Measurements from ENCODE around the gene OAS3. TPM values are rescaled to one million over a fixed set of nuclear protein-coding genes. Genes with fewer than 3 reads are reported as not detected.
"Not testable (repeated sequence)": the region's sequence is repeated elsewhere in the genome, so short reads cannot be mapped to it uniquely, and the experiment has no call there.

OAS3 gene
- total and polyA plus RNA-seq, 2 experiments from 2014 or later, result 0.22 to 0.35 TPM

- H3K4me1 ChIP-seq (ENCODE audit: insufficient read depth), result no peaks in the 10 kb centered on the region
- no peak overlapping the region for H2AFZ ChIP-seq
- no peak for DNase-seq
- H3K4me2 ChIP-seq (ENCODE audit: unreplicated experiment), result no peak overlapping the region
- H3K9ac ChIP-seq, result no peak overlapping the region
- no peaks in the 10 kb centered on the region for H3K36me3 ChIP-seq (ENCODE audit: low read depth)
- 73 to 81% methylated on average over 6 to 7 of the region's 7 CpGs for WGBS, 2 experiments (ENCODE audit: low coverage in 1 of 2, low lambda C conversion rate in 2 of 2, missing lambda C conversion rate in 2 of 2)
- no peaks in the 10 kb centered on the region for H3K9me2 ChIP-seq (ENCODE audit: insufficient read depth)
- in situ Hi-C loops (cut with MboI), result no loop called here
- no peaks in the 10 kb centered on the region for H3F3A ChIP-seq (ENCODE audit: insufficient read depth)
- no peaks in the 10 kb centered on the region for H3K27me3 ChIP-seq (replicated peaks; ENCODE audit: insufficient read depth)
- H3K4me3 ChIP-seq, result no peak overlapping the region
- no peaks in the 10 kb centered on the region for H3K79me2 ChIP-seq (ENCODE audit: insufficient read depth)
- H3K27ac ChIP-seq, result no peak overlapping the region
- TF ChIP-seq EZH2phosphoT487 (IDR thresholded peaks at IDR 0.05; ENCODE audit: insufficient read depth, low read depth) (no peak), EZH2 (IDR thresholded peaks at IDR 0.05; ENCODE audit: insufficient read depth, poor library complexity, severe bottlenecking) (no peak)
- H3K9me3 ChIP-seq (ENCODE audit: low read depth), result no peaks in the 10 kb centered on the region
- H4K20me1 ChIP-seq (ENCODE audit: insufficient read depth), result no peaks in the 10 kb centered on the region
Observed at GRCh38 chr12:112986291-112986800, 48.1 kb downstream of the OAS3 start.

DNA sequence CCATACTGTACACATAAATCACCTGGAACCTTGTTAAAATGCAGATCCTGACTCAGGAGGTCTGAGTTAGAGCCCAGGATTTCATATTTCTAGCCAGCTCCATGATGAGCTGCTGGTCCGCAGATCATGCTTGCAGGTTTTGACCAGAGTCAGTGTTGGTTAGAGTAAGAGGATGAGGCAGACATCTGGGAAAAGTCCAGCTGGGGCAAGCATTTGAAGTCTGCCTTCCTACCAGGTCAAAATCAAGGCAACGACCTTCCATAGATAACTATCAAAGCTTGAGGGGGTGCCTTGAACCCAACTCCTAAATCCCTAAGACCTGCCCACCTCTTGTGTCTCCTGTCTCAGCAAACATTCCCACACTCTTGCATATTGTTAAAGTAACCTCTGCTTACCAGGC is 49.3 kb downstream of the OAS3 start:
- Histone ChIP-seq H3K4me2 (ENCODE audit: unreplicated experiment) (no peak overlapping the region), H3F3A (ENCODE audit: insufficient read depth) (no peaks in the 10 kb centered on the region), H3K27ac (no peak overlapping the region), H4K20me1 (ENCODE audit: insufficient read depth) (no peaks in the 10 kb centered on the region), H3K4me3 (no peak overlapping the region), H3K4me1 (ENCODE audit: insufficient read depth) (no peaks in the 10 kb centered on the region), H3K9me2 (ENCODE audit: insufficient read depth) (no peaks in the 10 kb centered on the region), H3K79me2 (ENCODE audit: insufficient read depth) (no peaks in the 10 kb centered on the region), H3K27me3 (replicated peaks; ENCODE audit: insufficient read depth) (no peaks in the 10 kb centered on the region), H3K9me3 (ENCODE audit: low read depth) (no peaks in the 10 kb centered on the region), H2AFZ (no peak overlapping the region), H3K36me3 (ENCODE audit: low read depth) (no peaks in the 10 kb centered on the region), H3K9ac (no peak overlapping the region)
- DNase-seq, result no peak
- in situ Hi-C loops (cut with MboI), result no loop called here
- TF ChIP-seq EZH2 (IDR thresholded peaks at IDR 0.05; ENCODE audit: insufficient read depth, poor library complexity, severe bottlenecking) (no peak), EZH2phosphoT487 (IDR thresholded peaks at IDR 0.05; ENCODE audit: insufficient read depth, low read depth) (no peak)
- WGBS, 2 experiments (ENCODE audit: low coverage in 1 of 2, low lambda C conversion rate in 2 of 2, missing lambda C conversion rate in 2 of 2), result 53 to 58% methylated on average over 2 of the region's 2 CpGs

DNA sequence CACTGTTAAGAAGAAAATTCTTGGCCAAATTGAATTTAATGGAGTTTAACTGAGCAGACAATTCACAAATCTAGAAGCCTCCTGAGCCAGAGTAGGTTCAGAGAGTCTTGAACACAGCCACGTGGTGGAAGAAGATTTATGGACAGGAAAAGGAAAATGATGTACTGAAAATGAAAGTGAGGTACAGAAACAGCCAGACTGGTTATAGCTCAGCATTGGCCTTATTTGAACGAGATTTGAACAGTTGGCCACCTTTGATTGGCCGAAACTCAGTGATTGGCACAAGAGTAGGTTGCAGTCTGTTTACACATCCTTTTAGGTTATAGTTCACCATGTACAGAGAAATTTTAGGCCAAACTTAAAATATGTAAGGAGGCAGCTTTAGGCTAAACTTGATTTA is 50.0 kb downstream of the OAS3 start:
- Histone ChIP-seq H3K4me2 (ENCODE audit: unreplicated experiment) (no peak overlapping the region), H3K4me1 (ENCODE audit: insufficient read depth) (no peaks in the 10 kb centered on the region), H3K36me3 (ENCODE audit: low read depth) (no peaks in the 10 kb centered on the region), H2AFZ (no peak overlapping the region), H3K79me2 (ENCODE audit: insufficient read depth) (no peaks in the 10 kb centered on the region), H3K27me3 (replicated peaks; ENCODE audit: insufficient read depth) (no peaks in the 10 kb centered on the region), H3K9ac (no peak overlapping the region), H4K20me1 (ENCODE audit: insufficient read depth) (no peaks in the 10 kb centered on the region), H3K9me2 (ENCODE audit: insufficient read depth) (no peaks in the 10 kb centered on the region), H3K4me3 (no peak overlapping the region), H3K9me3 (ENCODE audit: low read depth) (no peaks in the 10 kb centered on the region), H3F3A (ENCODE audit: insufficient read depth) (no peaks in the 10 kb centered on the region), H3K27ac (no peak overlapping the region)
- WGBS, 2 experiments (ENCODE audit: low coverage in 1 of 2, low lambda C conversion rate in 2 of 2, missing lambda C conversion rate in 2 of 2), result 59 to 72% methylated on average over 3 of the region's 3 CpGs
- TF ChIP-seq EZH2 (IDR thresholded peaks at IDR 0.05; ENCODE audit: insufficient read depth, poor library complexity, severe bottlenecking) (no peak), EZH2phosphoT487 (IDR thresholded peaks at IDR 0.05; ENCODE audit: insufficient read depth, low read depth) (no peak)
- DNase-seq, result no peak
- in situ Hi-C loops (cut with MboI), result no loop called here

GRCh38 chr12:112988823-112989385 is 50.6 kb downstream of the OAS3 start:
- H3K79me2 ChIP-seq (ENCODE audit: insufficient read depth); H3K9ac ChIP-seq; H3K4me2 ChIP-seq (ENCODE audit: unreplicated experiment); H3K27me3 ChIP-seq (replicated peaks; ENCODE audit: insufficient read depth); H2AFZ ChIP-seq; H3F3A ChIP-seq (ENCODE audit: insufficient read depth); H3K9me2 ChIP-seq (ENCODE audit: insufficient read depth); H3K9me3 ChIP-seq (ENCODE audit: low read depth); H3K4me3 ChIP-seq; in situ Hi-C loops (cut with MboI); DNase-seq; H3K36me3 ChIP-seq (ENCODE audit: low read depth); H4K20me1 ChIP-seq (ENCODE audit: insufficient read depth); H3K27ac ChIP-seq; H3K4me1 ChIP-seq (ENCODE audit: insufficient read depth): not testable (repeated sequence)
- 53 to 80% methylated on average over 3 of the region's 3 CpGs for WGBS, 2 experiments (ENCODE audit: low coverage in 1 of 2, low lambda C conversion rate in 2 of 2, missing lambda C conversion rate in 2 of 2)

DNA sequence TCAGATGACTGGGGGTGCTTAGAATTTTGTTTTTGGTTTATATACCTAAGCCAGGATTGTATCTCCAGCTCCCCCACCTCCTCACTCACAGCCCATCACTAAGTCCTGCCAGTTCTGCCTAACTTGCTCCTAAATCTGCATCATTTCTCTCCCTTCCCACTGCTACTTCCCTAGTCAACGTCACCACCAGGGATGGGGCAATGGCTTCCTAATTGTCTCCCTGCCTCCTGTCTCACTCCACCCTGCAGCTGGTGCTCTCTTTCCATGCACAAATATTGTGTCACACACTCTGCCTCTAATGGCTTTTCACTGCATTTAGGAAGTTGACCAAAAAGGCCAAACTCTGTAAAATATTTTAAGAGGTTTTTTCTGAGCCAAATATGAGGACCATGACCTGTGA is 51.5 kb downstream of the OAS3 start:
- Histone ChIP-seq H2AFZ (no peak overlapping the region), H3K9me2 (ENCODE audit: insufficient read depth) (no peaks in the 10 kb centered on the region), H3K4me2 (ENCODE audit: unreplicated experiment) (no peak overlapping the region), H3K27ac (no peak overlapping the region), H3K4me1 (ENCODE audit: insufficient read depth) (no peaks in the 10 kb centered on the region), H3K27me3 (replicated peaks; ENCODE audit: insufficient read depth) (no peaks in the 10 kb centered on the region), H3K9ac (no peak overlapping the region), H3F3A (ENCODE audit: insufficient read depth) (no peaks in the 10 kb centered on the region), H3K9me3 (ENCODE audit: low read depth) (no peaks in the 10 kb centered on the region), H3K36me3 (ENCODE audit: low read depth) (no peaks in the 10 kb centered on the region), H3K4me3 (no peak overlapping the region), H3K79me2 (ENCODE audit: insufficient read depth) (no peaks in the 10 kb centered on the region), H4K20me1 (ENCODE audit: insufficient read depth) (no peaks in the 10 kb centered on the region)
- in situ Hi-C loops (cut with MboI), result no loop called here
- WGBS, 2 experiments (ENCODE audit: low coverage in 1 of 2, low lambda C conversion rate in 2 of 2, missing lambda C conversion rate in 2 of 2), result 29 to 53% methylated on average over 1 of the region's 1 CpG
- DNase-seq, result no peak
- TF ChIP-seq EZH2phosphoT487 (IDR thresholded peaks at IDR 0.05; ENCODE audit: insufficient read depth, low read depth) (no peak), EZH2 (IDR thresholded peaks at IDR 0.05; ENCODE audit: insufficient read depth, poor library complexity, severe bottlenecking) (no peak)

Data from GM23248 (cell line).